GM12878 (cell line): ENCODE data around the gene LTB. TPM values are rescaled to one million over a fixed set of nuclear protein-coding genes. Genes with fewer than 3 reads are reported as not detected.
A peak's percentile ranks its signal among the peaks of the same experiment; 100 is the strongest.

Experiments used
- BACH1 ChIP-seq: fragments of 450-650 bp; IDR thresholded peaks from 2 replicates; pipeline ENCODE4 v1.6.1; 2017; ENCODE audit warnings: mild to moderate bottlenecking, borderline replicate concordance
- CBX3 ChIP-seq: fragments of 200-600 bp; sonication (generic); IDR thresholded peaks from 2 replicates; pipeline ENCODE4 v1.6.1; 2016; ENCODE audit warnings: low read depth, borderline replicate concordance
- CHD1 ChIP-seq: IDR thresholded peaks from 2 replicates; pipeline ENCODE4 v1.6.1; 2012; ENCODE audit warnings: low read depth, low read length, improper control_type of control experiment
- DPF2 ChIP-seq: fragments of 450-650 bp; IDR thresholded peaks from 2 replicates; pipeline ENCODE4 v1.6.1; 2017; ENCODE audit warnings: mild to moderate bottlenecking
- EGR1 ChIP-seq, 2 experiments: IDR thresholded peaks; 1 replicate in 1 of 2; 2 replicates in 1 of 2; pipeline ENCODE4 v1.6.1; 2011 to 2012; ENCODE audit warnings: low read depth in 2 of 2, low read length in 2 of 2, borderline replicate concordance in 1 of 2, mild to moderate bottlenecking in 1 of 2, moderate library complexity in 1 of 2
- FOXM1 ChIP-seq: IDR thresholded peaks from 2 replicates; pipeline ENCODE4 v1.6.1; 2012; ENCODE audit warnings: low read depth, mild to moderate bottlenecking, inconsistent platforms, low read length, moderate library complexity
- JUNB ChIP-seq: IDR thresholded peaks from 2 replicates; pipeline ENCODE4 v1.6.1; 2016; ENCODE audit warnings: antibody characterized with exemption, mild to moderate bottlenecking
- MEF2A ChIP-seq: IDR thresholded peaks from 2 replicates; pipeline ENCODE4 v1.6.1; 2011; ENCODE audit warnings: low read depth, mild to moderate bottlenecking, low read length, moderate library complexity; ENCODE audit not compliant: insufficient read depth
- MXI1 ChIP-seq: fragments of 150-350 bp; IDR thresholded peaks from 2 replicates; pipeline ENCODE4 v1.6.1; 2011; ENCODE audit warnings: low read depth, mild to moderate bottlenecking, inconsistent platforms, low read length, improper control_type of control experiment
- NR2C1 ChIP-seq: fragments of 450-650 bp; IDR thresholded peaks from 2 replicates; pipeline ENCODE4 v1.6.1; 2017; ENCODE audit warnings: antibody characterized with exemption, mild to moderate bottlenecking, moderate library complexity
- NRF1 ChIP-seq: conservative IDR thresholded peaks from 2 replicates; pipeline ENCODE4 v1.6.1; 2011; ENCODE audit warnings: mild to moderate bottlenecking, low read depth, low read length, improper control_type of control experiment
- POLR2A ChIP-seq: IDR thresholded peaks from 2 replicates; pipeline ENCODE4 v1.6.1; 2011; ENCODE audit warnings: low read depth, mild to moderate bottlenecking, low read length
- SREBF1 ChIP-seq: IDR thresholded peaks from 2 replicates; pipeline ENCODE4 v1.6.1; 2012; ENCODE audit warnings: mild to moderate bottlenecking, low read length
- SREBF2 ChIP-seq: IDR thresholded peaks from 2 replicates; pipeline ENCODE4 v1.6.1; 2012; ENCODE audit warnings: mild to moderate bottlenecking, low read length
- TARDBP ChIP-seq: IDR thresholded peaks from 2 replicates; pipeline ENCODE4 v1.6.1; 2016; ENCODE audit warnings: borderline replicate concordance
- YY1 ChIP-seq: IDR thresholded peaks from 2 replicates; pipeline ENCODE4 v1.6.1; 2011; ENCODE audit warnings: low read depth, mild to moderate bottlenecking, low read length
- ZNF274 ChIP-seq: IDR thresholded peaks from one replicate; pipeline ENCODE4 v1.8.0; 2011; ENCODE audit not compliant: insufficient read length, insufficient read depth
- polyA plus RNA-seq, 11 experiments: library from polyadenylated mRNA; depleted of rRNA in 4 of 11; unstranded in 6 of 11; stranded (reverse) in 5 of 11; fragments of >200 nt; fragmentation: Nextera tagmentation in 4 of 11; fragmentation: Illumina TruSeq in 1 of 11; extraction: Ambion mirVana in 4 of 11; extraction: Trizol in 1 of 11; gene quantifications; 1 replicate in 1 of 11; 2 replicates in 10 of 11; pipeline versions ENCODE4 v1.2.1 to v1.2.3, GENCODE V29; 2011 to 2016; ENCODE audit warnings: inconsistent platforms in 2 of 11, missing spikeins in 2 of 11, low read depth in 1 of 11
- total RNA-seq, 4 experiments: library from RNA; depleted of rRNA in 3 of 4; stranded (reverse); fragments of >200 nt in 3 of 4; fragmentation: Illumina TruSeq in 1 of 4; extraction: Trizol in 1 of 4; gene quantifications; 2 replicates each; pipeline versions ENCODE4 v1.2.1 to v1.2.3, GENCODE V29; 2013 to 2021
- TF ChIP-seq, protein P1 (sequence below): fragments of 450-650 bp; IDR thresholded peaks from 2 replicates; pipeline ENCODE4 v1.6.1; 2017; ENCODE audit warnings: mild to moderate bottlenecking
- TF ChIP-seq, protein P2 (sequence below): IDR thresholded peaks from 2 replicates; pipeline ENCODE4 v1.6.1; 2011; ENCODE audit warnings: low read depth, low read length, improper control_type of control experiment, borderline replicate concordance
- TF ChIP-seq, protein P3 (sequence below): fragments of 450-650 bp; IDR thresholded peaks from 2 replicates; pipeline ENCODE4 v1.6.1; 2017; ENCODE audit warnings: mild to moderate bottlenecking, moderate library complexity
- TF ChIP-seq, protein P4 (sequence below): fragments of 450-650 bp; formaldehyde crosslinking; IDR thresholded peaks from 2 replicates; pipeline ENCODE4 v1.4.0; 2020; ENCODE audit warnings: mild to moderate bottlenecking, moderate library complexity

LTB gene
- total and polyA plus RNA-seq, 10 of the 15 experiments (the other 5 are each of a cell fraction or from before 2014, with no cell fraction given): 0.71 to 74.3 (median 20.0) TPM

DNA sequence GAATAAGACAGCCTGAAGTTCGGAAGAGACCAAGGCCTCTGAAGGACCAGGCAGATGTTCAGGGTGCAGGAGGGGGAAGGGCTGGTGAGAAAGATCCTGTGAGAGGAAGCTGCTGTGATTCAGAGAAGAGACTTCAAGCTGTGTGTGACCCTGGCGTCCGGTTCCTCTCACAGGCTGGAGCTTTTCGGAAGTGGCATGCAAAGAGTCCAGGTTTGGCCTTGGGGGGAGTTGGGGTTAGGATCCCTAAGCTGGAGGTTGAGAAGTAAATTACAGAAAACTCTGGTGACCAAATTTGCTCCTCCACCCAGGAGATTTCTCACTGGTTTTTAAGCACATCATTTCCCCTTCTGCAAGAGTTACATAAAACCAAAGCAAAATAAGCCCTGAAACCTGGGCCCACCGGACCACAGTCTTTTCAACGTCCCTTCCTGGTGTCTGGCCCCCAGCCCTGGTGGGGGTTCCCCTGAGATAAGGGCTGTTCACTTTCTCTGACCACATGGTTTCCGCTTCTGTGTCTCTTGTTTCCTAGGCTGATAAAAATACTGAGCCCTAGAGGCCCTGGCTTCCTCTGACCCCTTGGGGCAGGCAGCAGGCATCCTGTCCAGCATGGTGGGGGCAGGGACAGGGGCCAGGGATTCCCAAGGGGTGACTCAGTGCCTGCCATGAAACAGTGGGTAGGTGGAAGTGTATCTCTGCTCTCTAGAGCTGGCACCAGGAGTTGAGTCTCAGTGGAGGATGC is 22.1 kb downstream of the LTB start (continued):
- TF ChIP-seq MXI1: no peak
- peak; percentile 81; the same call in 1 of the 2 replicates for TF ChIP-seq FOXM1
- TF ChIP-seq CHD1: no peak
- no peak for TF ChIP-seq SREBF2
- TF ChIP-seq NRF1: no peak
- TF ChIP-seq YY1: peak; percentile 46; the same call in 1 of the 2 replicates
- TF ChIP-seq JUNB: peak; percentile 66
- TF ChIP-seq, protein P1, sequence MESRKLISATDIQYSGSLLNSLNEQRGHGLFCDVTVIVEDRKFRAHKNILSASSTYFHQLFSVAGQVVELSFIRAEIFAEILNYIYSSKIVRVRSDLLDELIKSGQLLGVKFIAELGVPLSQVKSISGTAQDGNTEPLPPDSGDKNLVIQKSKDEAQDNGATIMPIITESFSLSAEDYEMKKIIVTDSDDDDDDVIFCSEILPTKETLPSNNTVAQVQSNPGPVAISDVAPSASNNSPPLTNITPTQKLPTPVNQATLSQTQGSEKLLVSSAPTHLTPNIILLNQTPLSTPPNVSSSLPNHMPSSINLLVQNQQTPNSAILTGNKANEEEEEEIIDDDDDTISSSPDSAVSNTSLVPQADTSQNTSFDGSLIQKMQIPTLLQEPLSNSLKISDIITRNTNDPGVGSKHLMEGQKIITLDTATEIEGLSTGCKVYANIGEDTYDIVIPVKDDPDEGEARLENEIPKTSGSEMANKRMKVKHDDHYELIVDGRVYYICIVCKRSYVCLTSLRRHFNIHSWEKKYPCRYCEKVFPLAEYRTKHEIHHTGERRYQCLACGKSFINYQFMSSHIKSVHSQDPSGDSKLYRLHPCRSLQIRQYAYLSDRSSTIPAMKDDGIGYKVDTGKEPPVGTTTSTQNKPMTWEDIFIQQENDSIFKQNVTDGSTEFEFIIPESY: no peak
- TF ChIP-seq EGR1 (IDR thresholded peaks at IDR 0.05; ENCODE audit: borderline replicate concordance in 1 of 2, low read depth in 2 of 2, low read length in 2 of 2): peak in 1 of 2 experiments; percentile 64; a peak in 2 of 3 replicates
- TF ChIP-seq DPF2: peak; percentile 78
- TF ChIP-seq, protein P2, sequence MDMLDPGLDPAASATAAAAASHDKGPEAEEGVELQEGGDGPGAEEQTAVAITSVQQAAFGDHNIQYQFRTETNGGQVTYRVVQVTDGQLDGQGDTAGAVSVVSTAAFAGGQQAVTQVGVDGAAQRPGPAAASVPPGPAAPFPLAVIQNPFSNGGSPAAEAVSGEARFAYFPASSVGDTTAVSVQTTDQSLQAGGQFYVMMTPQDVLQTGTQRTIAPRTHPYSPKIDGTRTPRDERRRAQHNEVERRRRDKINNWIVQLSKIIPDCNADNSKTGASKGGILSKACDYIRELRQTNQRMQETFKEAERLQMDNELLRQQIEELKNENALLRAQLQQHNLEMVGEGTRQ: no peak; the same call in 1 of the 2 replicates
- TF ChIP-seq BACH1: peak; percentile 13
- TF ChIP-seq TARDBP: no peak
- no peak; the same call in 1 of the 2 replicates for TF ChIP-seq POLR2A
- no peak for TF ChIP-seq SREBF1
- TF ChIP-seq, protein P3, sequence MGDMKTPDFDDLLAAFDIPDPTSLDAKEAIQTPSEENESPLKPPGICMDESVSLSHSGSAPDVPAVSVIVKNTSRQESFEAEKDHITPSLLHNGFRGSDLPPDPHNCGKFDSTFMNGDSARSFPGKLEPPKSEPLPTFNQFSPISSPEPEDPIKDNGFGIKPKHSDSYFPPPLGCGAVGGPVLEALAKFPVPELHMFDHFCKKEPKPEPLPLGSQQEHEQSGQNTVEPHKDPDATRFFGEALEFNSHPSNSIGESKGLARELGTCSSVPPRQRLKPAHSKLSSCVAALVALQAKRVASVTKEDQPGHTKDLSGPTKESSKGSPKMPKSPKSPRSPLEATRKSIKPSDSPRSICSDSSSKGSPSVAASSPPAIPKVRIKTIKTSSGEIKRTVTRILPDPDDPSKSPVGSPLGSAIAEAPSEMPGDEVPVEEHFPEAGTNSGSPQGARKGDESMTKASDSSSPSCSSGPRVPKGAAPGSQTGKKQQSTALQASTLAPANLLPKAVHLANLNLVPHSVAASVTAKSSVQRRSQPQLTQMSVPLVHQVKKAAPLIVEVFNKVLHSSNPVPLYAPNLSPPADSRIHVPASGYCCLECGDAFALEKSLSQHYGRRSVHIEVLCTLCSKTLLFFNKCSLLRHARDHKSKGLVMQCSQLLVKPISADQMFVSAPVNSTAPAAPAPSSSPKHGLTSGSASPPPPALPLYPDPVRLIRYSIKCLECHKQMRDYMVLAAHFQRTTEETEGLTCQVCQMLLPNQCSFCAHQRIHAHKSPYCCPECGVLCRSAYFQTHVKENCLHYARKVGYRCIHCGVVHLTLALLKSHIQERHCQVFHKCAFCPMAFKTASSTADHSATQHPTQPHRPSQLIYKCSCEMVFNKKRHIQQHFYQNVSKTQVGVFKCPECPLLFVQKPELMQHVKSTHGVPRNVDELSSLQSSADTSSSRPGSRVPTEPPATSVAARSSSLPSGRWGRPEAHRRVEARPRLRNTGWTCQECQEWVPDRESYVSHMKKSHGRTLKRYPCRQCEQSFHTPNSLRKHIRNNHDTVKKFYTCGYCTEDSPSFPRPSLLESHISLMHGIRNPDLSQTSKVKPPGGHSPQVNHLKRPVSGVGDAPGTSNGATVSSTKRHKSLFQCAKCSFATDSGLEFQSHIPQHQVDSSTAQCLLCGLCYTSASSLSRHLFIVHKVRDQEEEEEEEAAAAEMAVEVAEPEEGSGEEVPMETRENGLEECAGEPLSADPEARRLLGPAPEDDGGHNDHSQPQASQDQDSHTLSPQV: no peak
- TF ChIP-seq ZNF274: no peak
- TF ChIP-seq MEF2A: peak; percentile 72; the same call in 1 of the 2 replicates
- peak; percentile 29; the same call in 1 of the 2 replicates for TF ChIP-seq NR2C1
- no peak for TF ChIP-seq CBX3
- TF ChIP-seq, protein P4, sequence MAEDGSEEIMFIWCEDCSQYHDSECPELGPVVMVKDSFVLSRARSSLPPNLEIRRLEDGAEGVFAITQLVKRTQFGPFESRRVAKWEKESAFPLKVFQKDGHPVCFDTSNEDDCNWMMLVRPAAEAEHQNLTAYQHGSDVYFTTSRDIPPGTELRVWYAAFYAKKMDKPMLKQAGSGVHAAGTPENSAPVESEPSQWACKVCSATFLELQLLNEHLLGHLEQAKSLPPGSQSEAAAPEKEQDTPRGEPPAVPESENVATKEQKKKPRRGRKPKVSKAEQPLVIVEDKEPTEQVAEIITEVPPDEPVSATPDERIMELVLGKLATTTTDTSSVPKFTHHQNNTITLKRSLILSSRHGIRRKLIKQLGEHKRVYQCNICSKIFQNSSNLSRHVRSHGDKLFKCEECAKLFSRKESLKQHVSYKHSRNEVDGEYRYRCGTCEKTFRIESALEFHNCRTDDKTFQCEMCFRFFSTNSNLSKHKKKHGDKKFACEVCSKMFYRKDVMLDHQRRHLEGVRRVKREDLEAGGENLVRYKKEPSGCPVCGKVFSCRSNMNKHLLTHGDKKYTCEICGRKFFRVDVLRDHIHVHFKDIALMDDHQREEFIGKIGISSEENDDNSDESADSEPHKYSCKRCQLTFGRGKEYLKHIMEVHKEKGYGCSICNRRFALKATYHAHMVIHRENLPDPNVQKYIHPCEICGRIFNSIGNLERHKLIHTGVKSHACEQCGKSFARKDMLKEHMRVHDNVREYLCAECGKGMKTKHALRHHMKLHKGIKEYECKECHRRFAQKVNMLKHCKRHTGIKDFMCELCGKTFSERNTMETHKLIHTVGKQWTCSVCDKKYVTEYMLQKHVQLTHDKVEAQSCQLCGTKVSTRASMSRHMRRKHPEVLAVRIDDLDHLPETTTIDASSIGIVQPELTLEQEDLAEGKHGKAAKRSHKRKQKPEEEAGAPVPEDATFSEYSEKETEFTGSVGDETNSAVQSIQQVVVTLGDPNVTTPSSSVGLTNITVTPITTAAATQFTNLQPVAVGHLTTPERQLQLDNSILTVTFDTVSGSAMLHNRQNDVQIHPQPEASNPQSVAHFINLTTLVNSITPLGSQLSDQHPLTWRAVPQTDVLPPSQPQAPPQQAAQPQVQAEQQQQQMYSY (CRISPR knock-in tag): no peak
